Esophagus squamous epithelium (tissue), 5 donors: ENCODE results near the gene S100A7A. TPM values are rescaled to one million over a fixed set of nuclear protein-coding genes. Genes with fewer than 3 reads are reported as not detected.
A peak's percentile ranks its signal among the peaks of the same experiment; 100 is the strongest.

Source experiments
- DNase-seq: peaks from one replicate; lab custom pipeline; 2025; lab: John Stamatoyannopoulos, UW
- H3K27ac ChIP-seq, 4 donors: fragments of 200-600 bp; sonication (generic); one replicate each; pipeline ENCODE4 v1.5.1; 2016 to 2019; ENCODE audit warnings: mild to moderate bottlenecking in 1 of 4
- H3K27me3 ChIP-seq, 4 donors: fragments of 200-600 bp; sonication (generic); 1 replicate in 3 of 4; 2 replicates in 1 of 4; pipeline versions ENCODE4 v1.5.1 to v1.6.0; 2017 to 2021; ENCODE audit warnings: antibody characterized with exemption in 1 of 4
- H3K36me3 ChIP-seq, 3 donors: fragments of 200-600 bp; sonication (generic); one replicate each; pipeline ENCODE4 v1.5.1; 2016 to 2019
- H3K4me1 ChIP-seq, 3 donors: fragments of 200-600 bp; sonication (generic); one replicate each; pipeline ENCODE4 v1.5.1; 2017 to 2019
- H3K4me3 ChIP-seq, 4 donors: fragments of 200-600 bp; sonication (generic); 1 replicate in 3 of 4; 2 replicates in 1 of 4; pipeline ENCODE4 v1.5.1; 2016 to 2019; ENCODE audit warnings: mild to moderate bottlenecking in 2 of 4, moderate library complexity in 1 of 4
- H3K9me3 ChIP-seq, 3 donors: fragments of 200-600 bp; sonication (generic); one replicate each; pipeline ENCODE4 v1.5.1; 2016 to 2019
- POLR2A ChIP-seq, 4 donors: fragments of 450-650 bp; IDR thresholded peaks; one replicate each; pipeline ENCODE4 v1.6.1; 2017; ENCODE audit warnings: antibody characterized with exemption in 4 of 4, mild to moderate bottlenecking in 4 of 4, moderate library complexity in 3 of 4
- WGBS, 2 donors: methylation state at CpG; one replicate each; pipeline ENCODE4 v1.1.5; 2018; 5-methylcytosine and 5-hydroxymethylcytosine counted together
- intact Hi-C: fragments of 100-400 bp; cut with DNase I; formaldehyde crosslinking; loops from one replicate; pipeline ENCODE4 v1.15.0; 2022
- total RNA-seq, 4 donors: library from RNA; depleted of rRNA; stranded (reverse); fragments of >200 nt; gene quantifications; one replicate each; pipeline ENCODE4 v1.1.0, GENCODE V29; 2016
- TF ChIP-seq, protein P1 (sequence below), 6 experiments: fragments of 450-650 bp in 4 of 6; fragments of 200-600 bp in 2 of 6; sonication (generic) in 2 of 6; IDR thresholded peaks; one replicate each; pipeline ENCODE4 v1.5.1; 2016 to 2019; ENCODE audit warnings: antibody characterized with exemption in 6 of 6, mild to moderate bottlenecking in 4 of 6, moderate library complexity in 4 of 6
- donor health status: DM: yes; HTN: yes; CAD: no.

The S100A7A gene
- total RNA-seq, 4 donors from 2014 or later: 6.7 to 72.9 (median 8.1) TPM; not detected in 1

DNA sequence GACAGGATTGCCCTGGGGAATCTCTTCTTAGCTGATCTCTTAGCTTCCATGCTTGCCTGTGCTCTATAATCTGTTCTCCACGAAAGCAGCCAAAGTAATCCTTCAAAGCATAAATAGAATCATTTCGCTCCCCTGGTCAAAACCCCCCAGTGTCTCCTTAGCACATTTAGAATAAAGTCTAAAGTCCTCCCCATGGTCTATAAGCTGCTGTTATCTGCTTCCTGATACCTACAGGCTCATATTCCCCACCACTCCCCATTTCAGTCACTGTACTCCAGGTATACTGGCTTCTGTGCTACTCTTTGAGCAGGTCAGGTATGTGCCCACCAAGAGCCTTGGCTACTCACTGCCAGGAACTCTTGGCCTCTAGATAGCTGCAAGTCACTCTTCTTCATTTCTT, 43.7 kb upstream of the S100A7A start:
- WGBS, 2 donors: 83 to 89% methylated on average over 2 of the region's 2 CpGs
- TF ChIP-seq, protein P1, sequence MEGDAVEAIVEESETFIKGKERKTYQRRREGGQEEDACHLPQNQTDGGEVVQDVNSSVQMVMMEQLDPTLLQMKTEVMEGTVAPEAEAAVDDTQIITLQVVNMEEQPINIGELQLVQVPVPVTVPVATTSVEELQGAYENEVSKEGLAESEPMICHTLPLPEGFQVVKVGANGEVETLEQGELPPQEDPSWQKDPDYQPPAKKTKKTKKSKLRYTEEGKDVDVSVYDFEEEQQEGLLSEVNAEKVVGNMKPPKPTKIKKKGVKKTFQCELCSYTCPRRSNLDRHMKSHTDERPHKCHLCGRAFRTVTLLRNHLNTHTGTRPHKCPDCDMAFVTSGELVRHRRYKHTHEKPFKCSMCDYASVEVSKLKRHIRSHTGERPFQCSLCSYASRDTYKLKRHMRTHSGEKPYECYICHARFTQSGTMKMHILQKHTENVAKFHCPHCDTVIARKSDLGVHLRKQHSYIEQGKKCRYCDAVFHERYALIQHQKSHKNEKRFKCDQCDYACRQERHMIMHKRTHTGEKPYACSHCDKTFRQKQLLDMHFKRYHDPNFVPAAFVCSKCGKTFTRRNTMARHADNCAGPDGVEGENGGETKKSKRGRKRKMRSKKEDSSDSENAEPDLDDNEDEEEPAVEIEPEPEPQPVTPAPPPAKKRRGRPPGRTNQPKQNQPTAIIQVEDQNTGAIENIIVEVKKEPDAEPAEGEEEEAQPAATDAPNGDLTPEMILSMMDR (IDR thresholded peaks at IDR 0.05): no peak
- no peak for TF ChIP-seq POLR2A (IDR thresholded peaks at IDR 0.05)
- Histone ChIP-seq H3K27ac (peak overlapping the region in 3 of 4 donors; percentile 31 to 83 (median 80)), H3K36me3 (no peaks in the 10 kb centered on the region), H3K27me3 (peaks cover 0 to 3% (median 0%) of the 10 kb centered on the region in 4 donors), H3K9me3 (no peaks in the 10 kb centered on the region), H3K4me1 (peaks cover 21 to 95% (median 42%) of the 10 kb centered on the region in 3 donors), H3K4me3 (no peak overlapping the region)
- no peak for DNase-seq
- intact Hi-C loops: no loop called here

DNA sequence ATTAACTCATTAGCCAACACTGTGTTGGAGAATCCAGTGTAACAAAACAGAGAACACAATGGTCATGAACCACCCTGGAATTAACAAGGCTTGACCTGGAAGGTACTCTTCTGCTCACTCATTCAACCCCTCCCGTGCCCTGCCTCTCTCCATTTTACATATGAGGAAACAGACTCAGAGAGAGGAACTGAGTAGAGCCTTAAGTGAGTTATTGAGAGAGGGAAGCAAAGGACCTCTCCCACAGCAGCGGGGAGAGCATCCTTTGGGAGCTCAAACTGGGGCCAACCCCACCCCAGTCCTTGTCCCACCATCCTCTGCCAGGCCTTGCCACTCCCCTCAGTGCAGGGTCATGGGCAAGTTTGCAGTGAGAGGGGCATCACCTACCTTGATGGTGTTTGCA, 42.2 kb upstream of the S100A7A start:
- WGBS, 2 donors: 58 to 70% methylated on average over 2 of the region's 2 CpGs

DNA sequence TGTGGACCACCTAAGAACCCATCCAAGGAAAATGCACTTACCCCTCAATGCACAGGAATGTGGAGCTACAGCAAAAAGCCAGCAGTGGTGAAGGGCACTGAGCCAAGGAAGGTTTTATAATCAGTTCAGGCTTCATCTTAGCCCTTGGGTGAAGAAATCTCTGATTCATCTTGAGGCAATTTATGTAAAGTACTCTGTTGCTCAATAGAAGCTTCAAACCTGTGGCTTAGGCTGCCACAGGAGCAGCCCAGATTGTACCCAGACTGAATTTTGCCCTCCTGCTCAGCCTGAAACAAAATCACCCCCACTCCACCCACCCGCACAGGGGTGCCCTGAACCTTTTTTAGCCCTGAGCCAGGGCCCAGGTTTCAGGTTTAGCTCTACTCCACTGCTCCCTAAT, 40.8 kb upstream of the S100A7A start, which contains the start of gene S100A12:
Gene S100A12 (minus strand): TSS at position 111 of the 400 bp plus-strand sequence. CDS start 1,029 bp downstream, outside the sequence.
- peaks cover 0 to under 1% (median 0%) of the 10 kb centered on the region in 3 donors for H3K9me3 ChIP-seq
- H3K4me1 ChIP-seq: peaks cover 18 to 84% (median 24%) of the 10 kb centered on the region in 3 donors

More for the DNA sequence above, 42.2 kb upstream of the S100A7A start:
- no peak overlapping the region for H3K4me3 ChIP-seq
- no peaks in the 10 kb centered on the region for H3K36me3 ChIP-seq
- intact Hi-C loops: no loop called here
- peak overlapping the region; percentile 61 to 85 (median 70) for H3K27ac ChIP-seq
- no peak for TF ChIP-seq POLR2A (IDR thresholded peaks at IDR 0.05)
- TF ChIP-seq, protein P1 (IDR thresholded peaks at IDR 0.05): no peak
- H3K4me1 ChIP-seq: peaks cover 18 to 94% (median 32%) of the 10 kb centered on the region in 3 donors
- DNase-seq: no peak
- peaks cover 0 to 3% (median 0%) of the 10 kb centered on the region in 4 donors for H3K27me3 ChIP-seq
- no peaks in the 10 kb centered on the region for H3K9me3 ChIP-seq

DNA sequence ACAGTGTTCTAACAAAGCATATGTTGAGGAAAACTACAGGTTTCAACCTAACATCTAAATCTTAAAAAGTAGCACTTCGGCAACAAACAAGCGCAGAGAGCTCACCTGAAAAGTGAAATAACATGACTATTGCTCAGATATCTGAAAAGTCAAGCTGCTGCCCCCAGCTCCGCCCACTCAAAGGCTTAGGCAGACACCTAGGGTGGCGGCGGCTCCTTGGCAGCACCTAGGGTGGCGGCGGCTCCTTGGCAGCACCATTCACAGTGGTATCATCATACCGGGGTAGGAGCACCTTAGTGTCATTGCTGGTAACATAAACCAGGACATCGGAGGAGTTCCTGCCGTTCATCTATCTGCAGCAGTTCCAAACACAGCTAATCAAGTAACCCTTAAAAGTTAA, 36.7 kb upstream of the S100A7A start:
- intact Hi-C loops: no loop called here
- DNase-seq: no peak
- H3K27me3 ChIP-seq: peaks cover 0 to 3% (median 0%) of the 10 kb centered on the region in 4 donors
- 70 to 75% methylated on average over 7 to 10 of the region's 10 CpGs for WGBS, 2 donors
- no peak overlapping the region for H3K4me3 ChIP-seq
- peaks cover 0 to 18% (median 0%) of the 10 kb centered on the region in 3 donors for H3K9me3 ChIP-seq
- peaks cover 15 to 62% (median 23%) of the 10 kb centered on the region in 3 donors for H3K4me1 ChIP-seq
- no peak for TF ChIP-seq POLR2A (IDR thresholded peaks at IDR 0.05)
- TF ChIP-seq, protein P1 (IDR thresholded peaks at IDR 0.05): no peak
- H3K27ac ChIP-seq: peak overlapping the region in 2 of 4 donors; percentile 8 to 35
- H3K36me3 ChIP-seq: no peaks in the 10 kb centered on the region

More for the DNA sequence above, 40.8 kb upstream of the S100A7A start, which contains the start of gene S100A12:
- TF ChIP-seq, protein P1 (IDR thresholded peaks at IDR 0.05): no peak
- TF ChIP-seq POLR2A (IDR thresholded peaks at IDR 0.05): peak in 1 of 4 donors; percentile 13
- H3K36me3 ChIP-seq: no peaks in the 10 kb centered on the region
- no peak within 1 kb of the TSS for H3K4me3 ChIP-seq
- H3K27me3 ChIP-seq: peaks cover 0 to 3% (median 0%) of the 10 kb centered on the region in 4 donors
- WGBS, 2 donors: 55 to 60% methylated on average over 1 of the region's 1 CpG
- no peak for DNase-seq
- intact Hi-C loops: no loop called here
- peak within 1 kb of the TSS; percentile 62 to 85 (median 78) for H3K27ac ChIP-seq

DNA sequence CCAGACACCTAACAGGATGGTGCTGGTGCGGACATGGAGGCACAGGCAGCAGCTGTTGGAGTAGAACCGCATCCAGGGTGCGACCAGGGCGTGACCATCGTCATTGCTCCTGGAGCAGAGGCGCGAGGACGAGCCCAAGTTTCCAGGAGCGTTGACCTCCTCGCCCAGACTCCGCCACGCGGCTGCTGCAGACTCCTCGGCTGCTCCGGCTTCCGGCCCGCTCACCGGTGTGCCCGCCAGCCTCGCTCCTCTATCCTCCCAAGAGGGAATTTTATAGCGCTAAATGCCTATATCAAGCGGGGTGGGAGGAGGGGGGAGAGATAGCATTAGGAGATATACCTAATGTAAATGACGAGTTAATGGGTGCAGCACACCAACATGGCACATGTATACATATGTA, 35.6 kb upstream of the S100A7A start:
- H3K27me3 ChIP-seq: peaks cover 0 to under 1% (median 0%) of the 10 kb centered on the region in 4 donors
- WGBS, 2 donors: 95 to 96% methylated on average over 13 to 20 of the region's 23 CpGs
- no peak overlapping the region for H3K27ac ChIP-seq
- no peak for DNase-seq
- H3K36me3 ChIP-seq: no peaks in the 10 kb centered on the region
- H3K9me3 ChIP-seq: peaks cover 0 to 18% (median 0%) of the 10 kb centered on the region in 3 donors
- H3K4me3 ChIP-seq: no peak overlapping the region
- peaks cover 13 to 62% (median 22%) of the 10 kb centered on the region in 3 donors for H3K4me1 ChIP-seq
- intact Hi-C loops: no loop called here
- TF ChIP-seq, protein P1 (IDR thresholded peaks at IDR 0.05): no peak
- no peak for TF ChIP-seq POLR2A (IDR thresholded peaks at IDR 0.05)
